GM18511 (cell line): Measurements from ENCODE around the gene TBRG4.

ENCODE experiments used
- ATAC-seq: cut with Tn5 transposase; IDR thresholded peaks from one replicate; pipeline ENCODE4 v1.9.1; 2021; ENCODE audit warnings: mild to moderate bottlenecking, moderate library complexity; ENCODE audit not compliant: unreplicated experiment

TBRG4 gene

GRCh38 chr7:45075871-45076796, 35.4 kb downstream of the TBRG4 start:
- ATAC-seq = no peak

DNA sequence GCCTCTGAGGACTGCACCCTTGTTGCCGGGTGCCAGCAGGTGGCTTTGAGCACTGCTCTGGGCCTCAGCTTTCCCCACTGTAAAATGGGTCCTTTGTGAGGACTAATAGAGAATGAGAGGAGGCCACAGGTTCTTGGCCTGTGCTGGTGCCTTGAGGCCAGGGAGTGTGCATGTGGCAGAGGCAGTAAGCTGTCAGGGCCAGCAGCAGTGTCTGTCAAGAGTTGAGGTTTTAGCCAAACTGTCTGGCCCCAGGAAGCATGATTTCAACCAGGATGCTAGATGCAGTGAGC, 36.2 kb downstream of the TBRG4 start:
- no peak for ATAC-seq

DNA sequence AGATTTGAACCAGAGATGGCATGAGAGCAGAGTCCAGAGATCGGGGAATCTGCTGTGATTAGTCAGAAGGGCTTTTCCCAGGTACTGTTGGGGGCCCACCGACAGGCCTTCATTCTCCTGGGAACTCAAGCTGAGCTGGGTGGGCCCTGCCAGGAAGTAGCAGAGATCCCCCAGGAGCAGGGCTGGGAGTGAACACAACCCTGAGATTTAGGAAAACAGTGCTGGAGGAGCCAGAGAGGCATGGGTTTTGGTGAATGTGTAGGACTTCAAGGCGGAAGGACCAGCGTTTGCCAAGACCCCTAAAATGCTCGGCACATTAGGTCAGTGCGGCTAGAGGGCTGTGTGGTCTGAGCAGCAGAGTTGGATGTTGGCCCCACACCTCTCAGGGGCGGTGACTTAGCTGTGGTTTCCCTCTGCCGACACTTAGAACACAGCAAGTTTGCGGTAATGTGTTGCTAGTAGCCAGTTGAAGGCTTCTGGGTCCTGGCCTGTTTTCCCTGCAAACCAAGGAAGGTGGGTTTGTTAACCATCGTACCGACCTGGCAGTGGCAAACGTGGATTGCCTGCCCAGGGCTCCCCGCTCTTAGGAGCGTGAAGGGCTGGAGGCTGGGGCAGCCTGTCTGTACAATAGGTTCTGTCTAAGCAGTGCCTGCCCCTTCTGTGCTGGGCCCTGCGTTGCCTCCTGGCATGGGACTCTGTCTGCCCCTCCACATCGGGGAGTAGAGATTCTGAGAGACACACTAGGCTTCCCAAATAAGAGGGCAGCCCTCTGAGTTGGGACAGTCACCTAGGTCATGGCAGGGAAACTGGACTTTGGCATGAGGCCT, 36.8 kb downstream of the TBRG4 start:
- ATAC-seq = no peak

DNA sequence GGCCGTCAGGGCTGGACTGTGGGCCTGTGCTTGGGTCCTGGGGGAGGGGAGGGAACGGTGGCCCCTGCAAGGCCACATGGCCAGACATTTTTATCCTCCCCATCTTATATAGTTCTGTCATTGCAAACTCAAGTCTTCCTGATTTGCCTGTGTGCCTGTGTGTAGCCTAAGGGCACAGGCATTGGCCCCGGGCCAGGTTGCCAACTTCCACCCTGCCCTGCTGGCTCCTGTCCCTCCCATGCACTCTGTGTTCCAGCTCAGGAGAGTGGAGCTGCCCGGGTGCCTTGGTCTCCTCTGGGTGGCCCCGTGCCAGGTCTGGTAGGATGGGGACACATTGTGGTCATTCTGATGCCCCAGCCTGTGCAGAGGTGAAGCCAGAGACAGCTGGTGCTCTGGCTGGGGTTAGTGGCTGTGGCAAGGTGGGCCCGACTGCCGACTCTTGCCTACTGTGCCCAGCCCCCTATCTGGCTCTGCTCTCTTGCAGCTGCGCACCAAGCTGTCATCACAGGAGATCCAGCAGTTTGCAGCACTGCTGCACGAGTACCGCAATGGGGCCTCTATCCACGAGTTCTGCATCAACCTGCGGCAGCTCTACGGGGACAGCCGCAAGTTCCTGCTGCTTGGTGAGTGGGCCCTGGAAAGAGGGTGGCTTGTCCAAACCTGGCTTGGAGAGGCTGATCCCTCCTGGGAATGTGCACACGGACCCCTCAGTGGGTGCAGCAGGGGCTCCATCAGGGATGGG, 37.5 kb downstream of the TBRG4 start:
- no peak for ATAC-seq

DNA sequence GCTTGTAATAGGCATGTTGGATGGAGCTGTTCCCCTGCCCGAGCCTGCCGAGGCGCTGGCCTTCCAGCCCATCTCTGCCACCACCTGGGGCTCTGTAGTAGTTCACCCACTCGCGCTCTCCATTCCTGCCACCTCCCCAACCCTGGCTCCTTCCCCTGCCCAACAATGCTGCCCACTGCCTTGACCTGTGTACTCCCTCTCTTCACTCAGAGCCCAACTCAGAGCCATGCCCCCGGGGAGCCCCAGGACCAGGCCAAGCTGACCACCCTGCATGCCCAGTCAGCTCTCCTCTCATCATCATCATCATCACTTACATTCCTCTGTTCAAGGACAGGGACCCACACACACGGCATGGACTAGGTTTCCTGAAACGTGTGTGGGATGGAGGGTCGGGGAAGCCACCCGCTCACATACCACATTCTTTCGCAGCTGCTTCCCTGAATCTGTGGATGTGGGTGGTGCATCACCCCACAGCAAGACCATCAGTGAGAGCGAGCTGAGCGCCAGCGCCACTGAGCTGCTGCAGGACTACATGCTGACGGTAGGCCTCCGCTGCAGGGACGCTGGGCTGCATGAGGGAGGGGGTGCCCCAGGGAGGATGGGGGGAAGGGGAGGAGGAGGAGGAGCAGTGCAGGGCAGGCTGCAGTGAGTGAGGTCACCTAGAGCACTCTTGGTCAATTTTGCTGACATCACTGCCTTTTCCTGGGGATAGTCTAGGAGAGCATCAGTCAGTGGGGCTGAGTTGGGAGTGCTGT, 38.3 kb downstream of the TBRG4 start:
- no peak for ATAC-seq

- ATAC-seq = no peak
Observed at GRCh38 chr7:45072131-45073030, 39.1 kb downstream of the TBRG4 start.

GRCh38 chr7:45071528-45071927, 40.0 kb downstream of the TBRG4 start:
- ATAC-seq = no peak

DNA sequence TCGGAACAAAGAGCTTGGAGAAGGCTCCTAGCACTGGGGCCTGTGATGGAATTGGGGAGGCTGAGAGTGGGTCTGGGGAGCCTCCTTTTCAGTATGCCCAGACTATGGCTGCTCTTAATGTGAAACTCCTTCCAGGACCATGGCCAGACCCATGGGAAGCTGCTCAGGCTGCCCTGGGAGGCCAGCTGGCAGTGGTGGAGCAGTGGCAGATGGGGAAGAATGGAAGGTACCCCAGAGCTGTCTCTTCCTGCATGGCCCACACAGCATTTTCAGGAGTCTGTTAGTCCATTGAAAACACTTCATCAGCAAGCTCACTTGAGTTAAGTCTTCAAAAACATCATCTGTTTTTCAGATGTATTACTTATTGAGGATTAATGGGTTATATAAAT, 41.2 kb downstream of the TBRG4 start:
- no peak for ATAC-seq

DNA sequence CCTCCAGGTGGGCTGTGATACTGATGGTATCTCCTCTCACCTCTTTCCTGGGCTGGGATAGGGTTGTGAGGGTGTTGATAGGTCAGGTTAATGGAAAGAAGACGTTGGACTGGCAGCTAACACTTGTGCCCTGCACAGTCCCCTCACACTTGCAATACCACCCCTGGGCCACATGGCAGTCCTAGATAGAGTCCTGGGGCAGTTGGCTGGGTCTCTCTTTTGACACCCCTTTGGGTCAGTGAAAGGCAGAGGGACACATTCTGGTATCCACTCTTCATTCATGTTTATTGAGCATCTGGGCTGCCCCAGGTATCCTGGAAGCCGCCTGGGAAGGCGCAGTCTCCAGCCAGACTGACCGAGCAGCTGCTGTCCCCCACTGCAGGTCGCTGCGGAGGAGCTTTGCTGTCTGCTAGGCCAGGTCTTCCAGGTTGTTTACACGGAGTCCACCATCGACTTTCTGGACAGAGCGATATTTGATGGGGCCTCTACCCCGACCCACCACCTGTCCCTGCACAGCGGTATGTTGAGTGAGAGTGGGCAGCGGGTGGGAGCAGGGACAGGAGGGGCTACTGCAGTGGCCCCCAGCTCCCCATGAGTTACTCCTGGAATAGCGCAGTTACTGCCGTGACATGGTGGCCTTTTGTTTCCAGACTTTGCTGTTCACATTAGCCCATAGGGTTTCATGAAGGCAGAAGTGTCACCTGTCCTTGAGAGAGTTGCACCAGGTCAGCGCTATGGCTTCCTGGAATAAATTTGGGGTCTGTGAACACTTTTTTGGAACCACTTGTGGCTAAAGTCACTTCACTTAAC, 41.8 kb downstream of the TBRG4 start:
- no peak for ATAC-seq

- no peak for ATAC-seq
Observed at GRCh38 chr7:45068236-45069023, 43.1 kb downstream of the TBRG4 start.

DNA sequence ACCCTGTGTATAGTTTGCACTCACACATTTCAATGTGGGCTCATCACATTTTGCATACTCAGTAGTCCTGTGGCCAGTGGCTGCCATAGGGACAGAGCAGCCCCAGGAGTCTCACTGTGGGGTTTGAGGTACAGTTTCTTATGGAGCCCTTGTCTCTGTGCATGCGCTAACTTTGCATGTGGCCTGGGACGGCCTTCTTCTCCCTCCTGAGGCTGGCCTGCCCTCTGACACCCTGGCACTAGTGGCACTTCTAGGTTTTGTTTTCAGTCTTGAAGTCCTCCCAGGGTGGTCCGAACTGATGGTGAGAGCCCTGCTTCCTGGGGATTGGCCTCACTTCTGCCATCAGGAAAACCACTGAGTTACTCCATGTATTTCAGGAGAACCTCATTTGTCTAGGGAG, 43.9 kb downstream of the TBRG4 start:
- no peak for ATAC-seq

DNA sequence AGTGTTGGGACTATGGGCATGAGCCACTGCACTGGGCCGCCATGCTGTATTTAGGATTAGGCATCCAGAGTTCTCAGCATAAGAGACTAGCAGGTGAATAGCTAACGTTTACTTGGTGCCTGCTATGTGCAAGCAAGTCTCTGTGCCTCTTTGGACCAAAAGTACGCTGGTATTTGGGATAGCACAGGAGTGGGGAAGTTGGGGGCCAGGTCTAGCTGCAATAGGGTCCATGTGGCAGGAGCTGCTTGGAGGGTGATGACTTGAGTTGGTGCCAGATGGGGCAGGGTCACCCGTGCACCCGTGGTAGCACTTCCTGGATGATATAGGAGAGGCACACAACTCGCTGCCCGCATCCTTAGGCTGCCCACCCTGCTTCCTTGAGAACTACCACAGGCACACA, 45.1 kb downstream of the TBRG4 start:
- no peak for ATAC-seq

DNA sequence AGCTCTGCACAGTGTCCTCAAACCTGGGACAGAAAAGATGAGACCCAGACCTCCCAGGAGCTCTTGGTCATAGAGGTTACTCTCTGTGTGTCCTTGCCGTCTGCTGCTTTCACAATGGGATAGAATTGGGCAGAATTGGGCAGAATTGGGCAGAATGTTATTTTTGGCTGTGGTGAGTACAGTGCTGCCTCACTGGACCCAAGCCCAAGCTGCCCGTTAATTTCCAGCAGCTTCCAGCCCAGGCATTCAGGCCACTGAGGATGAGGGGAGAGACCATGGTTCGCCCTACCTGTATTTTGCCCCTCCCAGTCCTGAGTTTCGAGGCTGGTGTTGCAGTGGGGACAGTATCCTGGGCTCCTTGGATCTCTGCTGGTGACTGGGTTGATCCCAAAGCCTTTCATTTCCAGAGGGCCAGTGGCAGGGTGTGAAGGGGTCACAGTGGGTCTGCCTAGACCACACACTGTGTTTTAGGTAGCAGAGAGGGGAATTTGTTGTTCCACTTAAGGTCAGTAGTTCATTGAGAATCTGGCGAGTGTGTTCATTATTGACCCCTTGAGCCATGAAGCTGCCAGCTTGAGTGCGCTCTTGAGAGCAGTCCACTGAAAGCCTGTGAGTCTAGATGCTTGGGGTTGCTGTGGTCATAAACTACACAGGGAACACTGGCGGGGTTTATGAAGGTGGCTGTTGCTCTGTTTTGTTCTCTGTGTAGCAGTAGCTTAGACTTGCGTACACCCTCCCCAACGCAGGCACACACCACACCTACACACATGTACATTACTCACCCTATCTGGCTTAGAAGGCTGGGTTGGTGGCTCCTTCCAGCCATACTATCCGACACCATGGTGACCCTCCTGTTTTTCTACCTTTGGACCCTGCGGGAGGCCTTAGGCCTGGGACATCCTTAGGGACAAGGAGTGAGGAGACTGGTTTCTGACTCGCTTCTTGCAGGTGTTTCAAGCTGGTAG, 46.2 kb downstream of the TBRG4 start:
- ATAC-seq = no peak

- no peak for ATAC-seq
Observed at GRCh38 chr7:45064047-45064725, 47.3 kb downstream of the TBRG4 start.

DNA sequence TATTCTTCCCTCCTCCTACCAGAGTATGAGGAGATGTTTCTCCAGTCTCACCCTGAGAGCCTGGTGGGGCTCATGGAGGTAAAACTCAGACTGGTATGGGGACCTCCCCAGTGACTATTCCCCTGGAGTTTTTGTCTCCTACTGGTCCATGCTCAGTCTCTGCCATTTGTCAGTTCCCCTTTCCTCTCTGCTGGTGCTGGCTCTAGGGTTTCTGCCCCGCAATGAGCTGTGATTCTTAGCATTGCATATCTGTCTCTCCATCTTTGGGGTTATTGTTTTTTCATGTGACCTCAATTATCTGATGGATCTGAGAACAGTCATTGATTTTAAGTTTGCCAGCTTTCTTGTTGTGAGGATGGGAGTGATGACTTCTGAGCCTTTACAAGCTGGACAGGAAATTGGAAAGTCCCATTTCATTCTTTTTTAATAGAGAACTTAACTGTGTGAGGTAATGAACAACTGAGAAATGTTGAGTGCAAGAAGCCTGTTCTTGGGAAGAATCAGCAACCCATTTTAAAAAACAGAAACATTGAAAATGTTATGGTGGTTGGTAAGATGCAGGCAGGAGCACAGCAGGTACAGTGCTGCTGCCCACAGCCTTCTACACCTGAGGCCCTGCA, 49.6 kb downstream of the TBRG4 start:
- no peak for ATAC-seq

DNA sequence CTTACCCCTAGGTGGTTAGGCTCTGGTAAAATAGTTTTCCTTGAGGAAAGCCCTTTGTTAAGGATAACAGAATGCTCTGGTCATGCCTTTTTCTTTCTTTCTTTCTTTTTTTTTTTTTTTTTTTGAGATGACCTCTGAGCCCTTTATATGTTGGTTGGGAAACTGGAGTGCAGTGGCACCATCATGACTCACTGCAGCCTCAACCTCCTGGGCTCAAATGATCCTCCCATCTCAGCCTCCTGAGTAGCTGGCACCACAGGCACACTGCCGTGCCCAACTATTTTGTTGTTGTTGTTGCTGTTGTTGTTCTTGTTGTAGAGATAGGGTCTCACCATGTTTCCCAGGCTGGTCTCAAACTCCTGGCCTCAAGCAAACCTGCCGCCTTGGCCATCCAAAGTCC, 50.1 kb downstream of the TBRG4 start:
- no peak for ATAC-seq
